HCT116 (cell line): Measurements from ENCODE around the gene ATXN1. TPM values are rescaled to one million over a fixed set of nuclear protein-coding genes. Genes with fewer than 3 reads are reported as not detected.

ENCODE experiments used
- ATAC-seq: fragments of 200-7000 bp; cut with Tn5 transposase; 2 replicates; pipeline ENCODE4 v1.9.1; 2020; ENCODE audit warnings: mild to moderate bottlenecking, moderate library complexity
- BruUV-seq: library from RNA; stranded (reverse); fragments of 400-500 nt; replicated peaks from 2 replicates; lab custom pipeline; 2021; lab: Mats Ljungman, UMichigan
- CTCF ChIA-PET: fragments of 300-600 bp; sonication (Branson Sonifier 250); formaldehyde crosslinking; loops from one replicate; lab custom pipeline; 2021; ENCODE audit warnings: antibody characterized with exemption; lab: Charles Lee
- POLR2A ChIA-PET: fragments of 300-600, 350-600 bp; sonication (Branson Sonifier 250); formaldehyde crosslinking; loops from one replicate; lab custom pipeline; 2021; ENCODE audit warnings: antibody characterized with exemption; lab: Charles Lee
- RAD21 ChIA-PET, 2 experiments: fragments of 300-600 bp; sonication (Branson Sonifier 250); formaldehyde crosslinking; loops; one replicate each; lab custom pipeline; 2023; ENCODE audit warnings: low total read pairs in 2 of 2; ENCODE audit not compliant: uncharacterized antibody in 2 of 2, unreplicated experiment in 2 of 2, low non-redundant PET in 1 of 2; lab: Charles Lee
- DNase-seq: peaks from one replicate; pipeline ENCODE4 v3.0.0-alpha.2; 2010; ENCODE audit warnings: low read depth, low spot score
- H2AFZ ChIP-seq: fragments of 200-600 bp; shearing (Covaris generic), sonication (generic); 2 replicates; pipeline ENCODE4 v1.6.1; 2017; ENCODE audit warnings: low read depth, mixed run types, mixed read lengths, antibody characterized with exemption, low read length; ENCODE audit not compliant: poor library complexity, severe bottlenecking
- H3K27ac ChIP-seq: 2 replicates; pipeline ENCODE4 v1.5.1; 2012; ENCODE audit warnings: low read depth, low read length
- H3K27me3 ChIP-seq: fragments of 200-600 bp; sonication (generic); 2 replicates; pipeline ENCODE4 v1.6.1; 2016; ENCODE audit warnings: mixed run types, low read length, mixed read lengths; ENCODE audit not compliant: insufficient read depth
- H3K36me3 ChIP-seq, 2 experiments: fragments of 200-500 bp in 1 of 2; fragments of 200-600 bp in 1 of 2; sonication (Bioruptor generic) in 1 of 2; sonication (generic) in 1 of 2; 2 replicates each; pipeline versions ENCODE4 v1.5.1 to v1.6.1; 2014 to 2016; ENCODE audit warnings: low read length in 2 of 2, inconsistent platforms in 1 of 2, mixed read lengths in 1 of 2, mixed run types in 1 of 2; ENCODE audit not compliant: insufficient read depth in 2 of 2, control insufficient read depth in 1 of 2
- H3K4me1 ChIP-seq, 2 experiments: fragments of 200-600 bp in 1 of 2; sonication (generic) in 1 of 2; 2 replicates each; pipeline versions ENCODE4 v1.5.1 to v1.6.1; 2012 to 2017; ENCODE audit warnings: low read length in 2 of 2, inconsistent platforms in 1 of 2, mild to moderate bottlenecking in 1 of 2, mixed read lengths in 1 of 2, mixed run types in 1 of 2, moderate library complexity in 1 of 2; ENCODE audit not compliant: insufficient read depth in 2 of 2, control insufficient read depth in 1 of 2
- H3K4me2 ChIP-seq: fragments of 200-600 bp; sonication (generic); 2 replicates; pipeline ENCODE4 v1.6.1; 2017; ENCODE audit warnings: mixed run types, low read length, mixed read lengths
- H3K4me3 ChIP-seq, 2 experiments: fragments of 200-600 bp in 1 of 2; sonication (generic) in 1 of 2; replicated peaks in 1 of 2; 2 replicates each; pipeline ENCODE4 v1.5.1; 2011 to 2016; ENCODE audit warnings: low read length in 2 of 2, control low read depth in 1 of 2, low read depth in 1 of 2, mild to moderate bottlenecking in 1 of 2, mixed read lengths in 1 of 2, mixed run types in 1 of 2
- H3K79me2 ChIP-seq: fragments of 200-600 bp; sonication (generic); 2 replicates; pipeline ENCODE4 v1.6.1; 2017; ENCODE audit warnings: mild to moderate bottlenecking, mixed run types, low read length, moderate library complexity, mixed read lengths; ENCODE audit not compliant: insufficient read depth
- H3K9ac ChIP-seq: fragments of 200-600 bp; sonication (generic); 2 replicates; pipeline ENCODE4 v1.6.1; 2016; ENCODE audit warnings: low read length, mixed read lengths
- H3K9me2 ChIP-seq: fragments of 200-600 bp; sonication (generic), shearing (Covaris generic); 2 replicates; pipeline ENCODE4 v1.6.1; 2017; ENCODE audit warnings: mixed run types, mild to moderate bottlenecking, moderate library complexity; ENCODE audit not compliant: insufficient read depth
- H3K9me3 ChIP-seq, 2 experiments: fragments of 200-500 bp in 1 of 2; fragments of 200-600 bp in 1 of 2; sonication (Bioruptor generic) in 1 of 2; sonication (generic) in 1 of 2; 2 replicates each; pipeline ENCODE4 v1.6.1; 2014 to 2017; ENCODE audit warnings: low read length in 2 of 2, mixed read lengths in 2 of 2, inconsistent platforms in 1 of 2, low read depth in 1 of 2, mild to moderate bottlenecking in 1 of 2, mixed run types in 1 of 2, moderate library complexity in 1 of 2; ENCODE audit not compliant: control insufficient read depth in 1 of 2, insufficient read depth in 1 of 2
- H4K20me1 ChIP-seq: fragments of 200-600 bp; sonication (generic), shearing (Covaris generic); 2 replicates; pipeline ENCODE4 v1.6.1; 2017; ENCODE audit warnings: mixed run types, mild to moderate bottlenecking, moderate library complexity; ENCODE audit not compliant: insufficient read depth
- EZH2 ChIP-seq: fragments of 200-600 bp; sonication (generic); IDR thresholded peaks from 2 replicates; pipeline ENCODE4 v1.6.1; 2017; ENCODE audit warnings: antibody characterized with exemption, mixed run types
- EZH2phosphoT487 ChIP-seq: fragments of 200-600 bp; IDR thresholded peaks from 2 replicates; pipeline ENCODE4 v1.6.1; 2018; ENCODE audit warnings: antibody characterized with exemption, borderline replicate concordance
- FOSL1 ChIP-seq: IDR thresholded peaks from 2 replicates; pipeline ENCODE4 v1.6.1; 2012; ENCODE audit warnings: low read depth
- JUND ChIP-seq: IDR thresholded peaks from 2 replicates; pipeline ENCODE4 v1.6.1; 2012
- MAX ChIP-seq: IDR thresholded peaks from 2 replicates; pipeline ENCODE4 v1.6.1; 2012
- SIN3A ChIP-seq: IDR thresholded peaks from 2 replicates; pipeline ENCODE4 v1.6.1; 2012; ENCODE audit warnings: low read depth
- SP1 ChIP-seq: IDR thresholded peaks from 2 replicates; pipeline ENCODE4 v1.6.1; 2012; ENCODE audit warnings: low read depth
- SRF ChIP-seq: IDR thresholded peaks from 2 replicates; pipeline ENCODE4 v1.6.1; 2012; ENCODE audit warnings: low read depth
- ZBTB33 ChIP-seq: IDR thresholded peaks from 2 replicates; pipeline ENCODE4 v1.6.1; 2011; ENCODE audit warnings: mild to moderate bottlenecking, low read length, moderate library complexity; ENCODE audit not compliant: insufficient replicate concordance; ENCODE audit errors: extremely low read depth
- ZNF274 ChIP-seq: fragments of 200-500 bp; sonication (Bioruptor generic); IDR thresholded peaks from 2 replicates; pipeline ENCODE4 v1.6.1; 2014; ENCODE audit warnings: mild to moderate bottlenecking, low read depth, low read length, inconsistent platforms
- intact Hi-C: fragments of 100-400 bp; cut with micrococcal nuclease; formaldehyde crosslinking; loops from 2 replicates; pipeline ENCODE4 v1.10.0; 2022
- total RNA-seq: library from RNA; stranded (reverse); gene quantifications from one replicate; pipeline ENCODE4 v1.2.1, GENCODE V29; 2021; ENCODE audit not compliant: unreplicated experiment
- TF ChIP-seq, protein P1 (sequence below): IDR thresholded peaks from 2 replicates; pipeline ENCODE4 v1.6.1; 2012
- TF ChIP-seq, protein P2 (sequence below), 3 experiments: fragments of 200-600 bp in 1 of 3; sonication (generic) in 1 of 3; IDR thresholded peaks in 2 of 3; conservative IDR thresholded peaks in 1 of 3; 2 replicates each; pipeline ENCODE4 v1.5.1; 2012 to 2017; ENCODE audit warnings: low read depth in 2 of 3, low read length in 2 of 3, antibody characterized with exemption in 1 of 3, borderline replicate concordance in 1 of 3, control low read depth in 1 of 3, mild to moderate bottlenecking in 1 of 3, mixed read lengths in 1 of 3, mixed run types in 1 of 3, moderate library complexity in 1 of 3; ENCODE audit not compliant: insufficient read depth in 1 of 3

Gene ATXN1
- total RNA-seq, 1 experiment from 2014 or later, result 21.0 TPM

DNA sequence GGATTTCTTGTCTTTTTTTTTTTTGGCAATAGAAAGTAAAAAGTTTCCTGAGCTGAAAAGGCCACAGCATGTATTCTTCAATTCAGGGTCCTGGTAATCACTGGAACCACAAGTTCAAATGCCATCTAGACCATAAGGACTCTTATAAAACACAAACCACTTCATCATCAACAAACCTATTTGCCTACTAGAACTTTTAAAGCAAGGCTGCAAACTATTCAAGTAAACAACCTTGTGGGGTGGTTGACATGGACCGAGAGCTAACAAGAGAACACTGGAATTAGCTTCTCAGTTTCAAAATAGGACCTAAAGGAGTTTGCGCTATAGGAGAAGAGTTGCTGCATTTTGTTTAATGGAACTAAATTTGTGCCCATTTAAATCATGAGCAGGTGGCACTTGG lies 215.9 kb downstream of the ATXN1 start:
- no peak for DNase-seq
- Histone ChIP-seq H3K9ac (no peak overlapping the region), H4K20me1 (no peaks in the 10 kb centered on the region; the same call in 1 of the 2 replicates), H3K27me3 (no peaks in the 10 kb centered on the region), H2AFZ (no peak overlapping the region), H3K4me2 (no peak overlapping the region), H3K4me3 (no peak overlapping the region), H3K27ac (no peak overlapping the region), H3K9me3 (no peaks in the 10 kb centered on the region), H3K36me3 (no peaks in the 10 kb centered on the region), H3K79me2 (no peaks in the 10 kb centered on the region), H3K9me2 (no peaks in the 10 kb centered on the region), H3K4me1 (peaks cover 6 to 21% of the 10 kb centered on the region in 2 experiments; a peak in 3 of 4 replicates)
- CTCF ChIA-PET, result no interaction called here
- POLR2A ChIA-PET, result no interaction called here
- intact Hi-C loops, result no loop called here
- RAD21 ChIA-PET, result interaction anchor here in 1 of 2 experiments (0.7 kb wide), 1 partner anchor 226 kb away, joined by 3 read pairs; no protein-coding TSS in a partner anchor
- BruUV-seq, result no TSS peak
- TF ChIP-seq EZH2, result no peak
- no peak for TF ChIP-seq JUND
- no peak for TF ChIP-seq SIN3A
- TF ChIP-seq MAX, result no peak
- no peak for TF ChIP-seq ZBTB33
- TF ChIP-seq, protein P1, sequence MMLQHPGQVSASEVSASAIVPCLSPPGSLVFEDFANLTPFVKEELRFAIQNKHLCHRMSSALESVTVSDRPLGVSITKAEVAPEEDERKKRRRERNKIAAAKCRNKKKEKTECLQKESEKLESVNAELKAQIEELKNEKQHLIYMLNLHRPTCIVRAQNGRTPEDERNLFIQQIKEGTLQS, result no peak
- TF ChIP-seq FOSL1, result no peak
- no peak for TF ChIP-seq ZNF274
- TF ChIP-seq SRF, result no peak
- TF ChIP-seq SP1, result no peak
- TF ChIP-seq EZH2phosphoT487, result no peak
- TF ChIP-seq, protein P2, sequence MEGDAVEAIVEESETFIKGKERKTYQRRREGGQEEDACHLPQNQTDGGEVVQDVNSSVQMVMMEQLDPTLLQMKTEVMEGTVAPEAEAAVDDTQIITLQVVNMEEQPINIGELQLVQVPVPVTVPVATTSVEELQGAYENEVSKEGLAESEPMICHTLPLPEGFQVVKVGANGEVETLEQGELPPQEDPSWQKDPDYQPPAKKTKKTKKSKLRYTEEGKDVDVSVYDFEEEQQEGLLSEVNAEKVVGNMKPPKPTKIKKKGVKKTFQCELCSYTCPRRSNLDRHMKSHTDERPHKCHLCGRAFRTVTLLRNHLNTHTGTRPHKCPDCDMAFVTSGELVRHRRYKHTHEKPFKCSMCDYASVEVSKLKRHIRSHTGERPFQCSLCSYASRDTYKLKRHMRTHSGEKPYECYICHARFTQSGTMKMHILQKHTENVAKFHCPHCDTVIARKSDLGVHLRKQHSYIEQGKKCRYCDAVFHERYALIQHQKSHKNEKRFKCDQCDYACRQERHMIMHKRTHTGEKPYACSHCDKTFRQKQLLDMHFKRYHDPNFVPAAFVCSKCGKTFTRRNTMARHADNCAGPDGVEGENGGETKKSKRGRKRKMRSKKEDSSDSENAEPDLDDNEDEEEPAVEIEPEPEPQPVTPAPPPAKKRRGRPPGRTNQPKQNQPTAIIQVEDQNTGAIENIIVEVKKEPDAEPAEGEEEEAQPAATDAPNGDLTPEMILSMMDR (IDR thresholded peaks at IDR 0.05 in 2 of 3, conservative IDR thresholded peaks at IDR 0.05 in 1 of 3; ENCODE audit: borderline replicate concordance in 1 of 3, insufficient read depth in 1 of 3, low read depth in 2 of 3, low read length in 2 of 3), result no peak
- no peak for ATAC-seq
